ENCODE measurements around the gene C19orf53. TPM values are rescaled to one million over a fixed set of nuclear protein-coding genes. Genes with fewer than 3 reads are reported as not detected.

The C19orf53 gene
- total and polyA plus RNA-seq, 10 of the 15 experiments (the other 5 are each of a cell fraction or from before 2014, with no cell fraction given), result 109 to 449 (median 218) TPM

DNA sequence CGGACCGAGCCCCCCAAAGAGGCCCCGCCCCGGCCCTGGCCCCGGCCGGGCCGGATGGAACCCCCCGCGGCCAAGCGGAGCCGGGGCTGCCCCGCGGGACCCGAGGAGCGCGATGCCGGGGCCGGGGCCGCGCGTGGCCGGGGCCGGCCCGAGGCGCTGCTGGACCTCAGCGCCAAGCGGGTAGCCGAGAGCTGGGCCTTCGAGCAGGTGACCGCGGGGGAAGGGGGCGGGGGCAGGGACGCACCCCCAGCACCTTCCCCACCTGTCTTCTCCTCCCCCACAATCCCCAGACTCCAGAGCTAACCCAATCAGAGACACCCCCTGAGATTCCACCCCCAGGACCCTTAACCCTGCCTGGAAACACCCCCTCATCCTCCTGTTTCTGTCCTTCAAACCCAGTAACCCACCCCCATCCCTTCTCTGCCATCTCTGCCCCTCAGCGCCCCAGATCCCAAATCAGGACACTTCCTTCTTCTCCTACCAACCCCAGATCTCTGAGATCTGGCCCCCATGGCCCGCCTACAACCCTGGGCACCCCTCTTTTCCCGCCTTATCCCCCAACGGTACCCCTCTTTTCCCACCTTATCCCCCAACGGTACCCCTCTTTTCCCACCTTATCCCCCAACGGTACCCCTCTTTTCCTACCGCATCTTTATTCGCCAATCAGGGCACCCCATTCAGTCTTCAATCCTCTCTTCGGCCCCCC, 21.5 kb downstream of the C19orf53 start (continued):
- TF ChIP-seq TAF1 (IDR thresholded peaks at IDR 0.05; ENCODE audit: borderline replicate concordance, low read depth, low read length) (no peak), ZNF384 (IDR thresholded peaks at IDR 0.05; ENCODE audit: borderline replicate concordance, low read depth, low read length) (no peak), NRF1 (conservative IDR thresholded peaks at IDR 0.05; ENCODE audit: low read depth, low read length) (no peak), STAT3 (IDR thresholded peaks at IDR 0.05; ENCODE audit: low read depth, low read length) (no peak), FOXM1 (IDR thresholded peaks at IDR 0.05; ENCODE audit: low read depth, low read length) (no peak), SRF (IDR thresholded peaks at IDR 0.05; ENCODE audit: low read depth in 2 of 2, low read length in 2 of 2) (no peak), EZH2 (IDR thresholded peaks at IDR 0.05; ENCODE audit: borderline replicate concordance, control insufficient read depth, low read depth, low read length) (no peak), RBBP5 (conservative IDR thresholded peaks at IDR 0.05) (no peak), NR2F1 (conservative IDR thresholded peaks at IDR 0.05) (peak; percentile 82), ZNF622 (IDR thresholded peaks at IDR 0.05) (no peak), NBN (IDR thresholded peaks at IDR 0.05) (0 out of 2 replicates have a peak, but pooled peaks have one; percentile 29)
- TF ChIP-seq, protein P1, sequence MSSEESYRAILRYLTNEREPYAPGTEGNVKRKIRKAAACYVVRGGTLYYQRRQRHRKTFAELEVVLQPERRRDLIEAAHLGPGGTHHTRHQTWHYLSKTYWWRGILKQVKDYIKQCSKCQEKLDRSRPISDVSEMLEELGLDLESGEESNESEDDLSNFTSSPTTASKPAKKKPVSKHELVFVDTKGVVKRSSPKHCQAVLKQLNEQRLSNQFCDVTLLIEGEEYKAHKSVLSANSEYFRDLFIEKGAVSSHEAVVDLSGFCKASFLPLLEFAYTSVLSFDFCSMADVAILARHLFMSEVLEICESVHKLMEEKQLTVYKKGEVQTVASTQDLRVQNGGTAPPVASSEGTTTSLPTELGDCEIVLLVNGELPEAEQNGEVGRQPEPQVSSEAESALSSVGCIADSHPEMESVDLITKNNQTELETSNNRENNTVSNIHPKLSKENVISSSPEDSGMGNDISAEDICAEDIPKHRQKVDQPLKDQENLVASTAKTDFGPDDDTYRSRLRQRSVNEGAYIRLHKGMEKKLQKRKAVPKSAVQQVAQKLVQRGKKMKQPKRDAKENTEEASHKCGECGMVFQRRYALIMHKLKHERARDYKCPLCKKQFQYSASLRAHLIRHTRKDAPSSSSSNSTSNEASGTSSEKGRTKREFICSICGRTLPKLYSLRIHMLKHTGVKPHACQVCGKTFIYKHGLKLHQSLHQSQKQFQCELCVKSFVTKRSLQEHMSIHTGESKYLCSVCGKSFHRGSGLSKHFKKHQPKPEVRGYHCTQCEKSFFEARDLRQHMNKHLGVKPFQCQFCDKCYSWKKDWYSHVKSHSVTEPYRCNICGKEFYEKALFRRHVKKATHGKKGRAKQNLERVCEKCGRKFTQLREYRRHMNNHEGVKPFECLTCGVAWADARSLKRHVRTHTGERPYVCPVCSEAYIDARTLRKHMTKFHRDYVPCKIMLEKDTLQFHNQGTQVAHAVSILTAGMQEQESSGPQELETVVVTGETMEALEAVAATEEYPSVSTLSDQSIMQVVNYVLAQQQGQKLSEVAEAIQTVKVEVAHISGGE (CRISPR knock-in tag; IDR thresholded peaks at IDR 0.05), result no peak
- TF ChIP-seq, protein P2, sequence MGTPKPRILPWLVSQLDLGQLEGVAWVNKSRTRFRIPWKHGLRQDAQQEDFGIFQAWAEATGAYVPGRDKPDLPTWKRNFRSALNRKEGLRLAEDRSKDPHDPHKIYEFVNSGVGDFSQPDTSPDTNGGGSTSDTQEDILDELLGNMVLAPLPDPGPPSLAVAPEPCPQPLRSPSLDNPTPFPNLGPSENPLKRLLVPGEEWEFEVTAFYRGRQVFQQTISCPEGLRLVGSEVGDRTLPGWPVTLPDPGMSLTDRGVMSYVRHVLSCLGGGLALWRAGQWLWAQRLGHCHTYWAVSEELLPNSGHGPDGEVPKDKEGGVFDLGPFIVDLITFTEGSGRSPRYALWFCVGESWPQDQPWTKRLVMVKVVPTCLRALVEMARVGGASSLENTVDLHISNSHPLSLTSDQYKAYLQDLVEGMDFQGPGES (IDR thresholded peaks at IDR 0.05), result no peak
- TF ChIP-seq, protein P3, sequence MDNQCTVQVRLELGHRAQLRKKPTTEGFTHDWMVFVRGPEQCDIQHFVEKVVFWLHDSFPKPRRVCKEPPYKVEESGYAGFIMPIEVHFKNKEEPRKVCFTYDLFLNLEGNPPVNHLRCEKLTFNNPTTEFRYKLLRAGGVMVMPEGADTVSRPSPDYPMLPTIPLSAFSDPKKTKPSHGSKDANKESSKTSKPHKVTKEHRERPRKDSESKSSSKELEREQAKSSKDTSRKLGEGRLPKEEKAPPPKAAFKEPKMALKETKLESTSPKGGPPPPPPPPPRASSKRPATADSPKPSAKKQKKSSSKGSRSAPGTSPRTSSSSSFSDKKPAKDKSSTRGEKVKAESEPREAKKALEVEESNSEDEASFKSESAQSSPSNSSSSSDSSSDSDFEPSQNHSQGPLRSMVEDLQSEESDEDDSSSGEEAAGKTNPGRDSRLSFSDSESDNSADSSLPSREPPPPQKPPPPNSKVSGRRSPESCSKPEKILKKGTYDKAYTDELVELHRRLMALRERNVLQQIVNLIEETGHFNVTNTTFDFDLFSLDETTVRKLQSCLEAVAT (IDR thresholded peaks at IDR 0.05), result peak; percentile 46; the same call in 1 of the 2 replicates
- TF ChIP-seq, protein P4, sequence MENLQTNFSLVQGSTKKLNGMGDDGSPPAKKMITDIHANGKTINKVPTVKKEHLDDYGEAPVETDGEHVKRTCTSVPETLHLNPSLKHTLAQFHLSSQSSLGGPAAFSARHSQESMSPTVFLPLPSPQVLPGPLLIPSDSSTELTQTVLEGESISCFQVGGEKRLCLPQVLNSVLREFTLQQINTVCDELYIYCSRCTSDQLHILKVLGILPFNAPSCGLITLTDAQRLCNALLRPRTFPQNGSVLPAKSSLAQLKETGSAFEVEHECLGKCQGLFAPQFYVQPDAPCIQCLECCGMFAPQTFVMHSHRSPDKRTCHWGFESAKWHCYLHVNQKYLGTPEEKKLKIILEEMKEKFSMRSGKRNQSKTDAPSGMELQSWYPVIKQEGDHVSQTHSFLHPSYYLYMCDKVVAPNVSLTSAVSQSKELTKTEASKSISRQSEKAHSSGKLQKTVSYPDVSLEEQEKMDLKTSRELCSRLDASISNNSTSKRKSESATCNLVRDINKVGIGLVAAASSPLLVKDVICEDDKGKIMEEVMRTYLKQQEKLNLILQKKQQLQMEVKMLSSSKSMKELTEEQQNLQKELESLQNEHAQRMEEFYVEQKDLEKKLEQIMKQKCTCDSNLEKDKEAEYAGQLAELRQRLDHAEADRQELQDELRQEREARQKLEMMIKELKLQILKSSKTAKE (IDR thresholded peaks at IDR 0.05; ENCODE audit: low read depth, poor library complexity, severe bottlenecking), result no peak
- TF ChIP-seq, protein P5, sequence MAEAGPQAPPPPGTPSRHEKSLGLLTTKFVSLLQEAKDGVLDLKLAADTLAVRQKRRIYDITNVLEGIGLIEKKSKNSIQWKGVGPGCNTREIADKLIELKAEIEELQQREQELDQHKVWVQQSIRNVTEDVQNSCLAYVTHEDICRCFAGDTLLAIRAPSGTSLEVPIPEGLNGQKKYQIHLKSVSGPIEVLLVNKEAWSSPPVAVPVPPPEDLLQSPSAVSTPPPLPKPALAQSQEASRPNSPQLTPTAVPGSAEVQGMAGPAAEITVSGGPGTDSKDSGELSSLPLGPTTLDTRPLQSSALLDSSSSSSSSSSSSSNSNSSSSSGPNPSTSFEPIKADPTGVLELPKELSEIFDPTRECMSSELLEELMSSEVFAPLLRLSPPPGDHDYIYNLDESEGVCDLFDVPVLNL (IDR thresholded peaks at IDR 0.05; ENCODE audit: low read depth, low read length), result no peak
- TF ChIP-seq, protein P6, sequence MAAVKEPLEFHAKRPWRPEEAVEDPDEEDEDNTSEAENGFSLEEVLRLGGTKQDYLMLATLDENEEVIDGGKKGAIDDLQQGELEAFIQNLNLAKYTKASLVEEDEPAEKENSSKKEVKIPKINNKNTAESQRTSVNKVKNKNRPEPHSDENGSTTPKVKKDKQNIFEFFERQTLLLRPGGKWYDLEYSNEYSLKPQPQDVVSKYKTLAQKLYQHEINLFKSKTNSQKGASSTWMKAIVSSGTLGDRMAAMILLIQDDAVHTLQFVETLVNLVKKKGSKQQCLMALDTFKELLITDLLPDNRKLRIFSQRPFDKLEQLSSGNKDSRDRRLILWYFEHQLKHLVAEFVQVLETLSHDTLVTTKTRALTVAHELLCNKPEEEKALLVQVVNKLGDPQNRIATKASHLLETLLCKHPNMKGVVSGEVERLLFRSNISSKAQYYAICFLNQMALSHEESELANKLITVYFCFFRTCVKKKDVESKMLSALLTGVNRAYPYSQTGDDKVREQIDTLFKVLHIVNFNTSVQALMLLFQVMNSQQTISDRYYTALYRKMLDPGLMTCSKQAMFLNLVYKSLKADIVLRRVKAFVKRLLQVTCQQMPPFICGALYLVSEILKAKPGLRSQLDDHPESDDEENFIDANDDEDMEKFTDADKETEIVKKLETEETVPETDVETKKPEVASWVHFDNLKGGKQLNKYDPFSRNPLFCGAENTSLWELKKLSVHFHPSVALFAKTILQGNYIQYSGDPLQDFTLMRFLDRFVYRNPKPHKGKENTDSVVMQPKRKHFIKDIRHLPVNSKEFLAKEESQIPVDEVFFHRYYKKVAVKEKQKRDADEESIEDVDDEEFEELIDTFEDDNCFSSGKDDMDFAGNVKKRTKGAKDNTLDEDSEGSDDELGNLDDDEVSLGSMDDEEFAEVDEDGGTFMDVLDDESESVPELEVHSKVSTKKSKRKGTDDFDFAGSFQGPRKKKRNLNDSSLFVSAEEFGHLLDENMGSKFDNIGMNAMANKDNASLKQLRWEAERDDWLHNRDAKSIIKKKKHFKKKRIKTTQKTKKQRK (IDR thresholded peaks at IDR 0.05; ENCODE audit: low read depth, low read length), result no peak

Data from GM12878 (cell line).